ENCODE results near the gene TMEM185B.

DNA sequence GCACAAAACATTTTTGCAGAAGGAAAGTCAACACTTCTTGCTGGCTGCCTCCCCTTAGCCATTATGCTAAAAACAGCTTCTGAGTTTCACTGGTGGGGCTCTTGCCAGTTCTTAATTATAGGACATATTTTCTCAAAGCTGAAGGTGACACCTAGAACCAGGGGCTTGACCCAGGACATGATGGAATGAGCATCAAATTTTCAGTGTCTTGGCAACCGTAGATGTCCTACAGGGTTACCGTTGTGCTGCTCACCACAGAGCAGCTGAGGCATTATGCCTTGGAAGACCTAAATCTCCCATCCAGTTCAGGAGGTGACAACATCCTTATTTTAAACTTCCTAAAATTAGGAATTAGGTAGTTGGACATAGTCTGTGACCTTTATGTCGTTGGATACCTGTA lies 46.7 kb downstream of the TMEM185B start:
- TF ChIP-seq, protein P1, sequence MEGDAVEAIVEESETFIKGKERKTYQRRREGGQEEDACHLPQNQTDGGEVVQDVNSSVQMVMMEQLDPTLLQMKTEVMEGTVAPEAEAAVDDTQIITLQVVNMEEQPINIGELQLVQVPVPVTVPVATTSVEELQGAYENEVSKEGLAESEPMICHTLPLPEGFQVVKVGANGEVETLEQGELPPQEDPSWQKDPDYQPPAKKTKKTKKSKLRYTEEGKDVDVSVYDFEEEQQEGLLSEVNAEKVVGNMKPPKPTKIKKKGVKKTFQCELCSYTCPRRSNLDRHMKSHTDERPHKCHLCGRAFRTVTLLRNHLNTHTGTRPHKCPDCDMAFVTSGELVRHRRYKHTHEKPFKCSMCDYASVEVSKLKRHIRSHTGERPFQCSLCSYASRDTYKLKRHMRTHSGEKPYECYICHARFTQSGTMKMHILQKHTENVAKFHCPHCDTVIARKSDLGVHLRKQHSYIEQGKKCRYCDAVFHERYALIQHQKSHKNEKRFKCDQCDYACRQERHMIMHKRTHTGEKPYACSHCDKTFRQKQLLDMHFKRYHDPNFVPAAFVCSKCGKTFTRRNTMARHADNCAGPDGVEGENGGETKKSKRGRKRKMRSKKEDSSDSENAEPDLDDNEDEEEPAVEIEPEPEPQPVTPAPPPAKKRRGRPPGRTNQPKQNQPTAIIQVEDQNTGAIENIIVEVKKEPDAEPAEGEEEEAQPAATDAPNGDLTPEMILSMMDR (IDR thresholded peaks at IDR 0.05; ENCODE audit: insufficient read depth, low read length, poor library complexity, severe bottlenecking) = no peak
- TF ChIP-seq EZH2phosphoT487 (conservative IDR thresholded peaks at IDR 0.05; ENCODE audit: low read length) = no peak
